CD4-positive, alpha-beta T cell treated with Interleukin-15 for 1 hour (primary cell): ENCODE data around the gene HYAL1.
"Not testable (repeated sequence)": the region's sequence is repeated elsewhere in the genome, so short reads cannot be mapped to it uniquely, and the experiment has no call there.

Source experiments
- DNase-seq: peaks from one replicate; pipeline ENCODE4 v3.0.0-alpha.2; 2020

Gene HYAL1

GRCh38 chr3:50292159-50293078 is 11.0 kb downstream of the HYAL1 start, which contains the start of gene IFRD2:
Gene IFRD2, minus strand, starts transcription at chr3:50292429. Its CDS starts 155 bp downstream, at chr3:50292274.
- DNase-seq, result peak; percentile 96

- no peak for DNase-seq
These were observed 13.2 kb downstream of the HYAL1 start for GRCh38 chr3:50290161-50290641.

GRCh38 chr3:50289130-50289529 is 14.2 kb downstream of the HYAL1 start:
- DNase-seq, result no peak

- DNase-seq, result no peak
These were observed 14.9 kb downstream of the HYAL1 start for GRCh38 chr3:50288387-50289007.

GRCh38 chr3:50287262-50287661 is 16.1 kb downstream of the HYAL1 start:
- no peak for DNase-seq

- DNase-seq, result no peak
These were observed 16.8 kb downstream of the HYAL1 start for GRCh38 chr3:50286322-50287227.

GRCh38 chr3:50284121-50284520 is 19.3 kb downstream of the HYAL1 start:
- not testable (repeated sequence) for DNase-seq

GRCh38 chr3:50279255-50280016 is 23.9 kb downstream of the HYAL1 start:
- DNase-seq, result no peak

GRCh38 chr3:50278880-50279224 is 24.5 kb downstream of the HYAL1 start, which contains the start of gene LSMEM2:
Gene LSMEM2, plus strand, starts transcription at chr3:50279087. Its CDS starts 27 bp downstream, at chr3:50279114.
- no peak for DNase-seq

- DNase-seq, result no peak
These were observed 25.1 kb downstream of the HYAL1 start for GRCh38 chr3:50278123-50278879.

- DNase-seq, result no peak
These were observed 26.6 kb downstream of the HYAL1 start for GRCh38 chr3:50276762-50277101.

- DNase-seq, result no peak
These were observed 27.2 kb downstream of the HYAL1 start for GRCh38 chr3:50275996-50276761.

GRCh38 chr3:50275141-50275995 is 28.0 kb downstream of the HYAL1 start:
- no peak for DNase-seq

- DNase-seq, result peak; percentile 70
These were observed 28.8 kb downstream of the HYAL1 start for GRCh38 chr3:50274371-50275104.

- DNase-seq, result no peak
These were observed 29.7 kb downstream of the HYAL1 start for GRCh38 chr3:50273689-50274065.

- DNase-seq, result peak; percentile 81
These were observed 30.3 kb downstream of the HYAL1 start for GRCh38 chr3:50272911-50273688.

- not testable (repeated sequence) for DNase-seq
These were observed 30.9 kb downstream of the HYAL1 start for GRCh38 chr3:50272538-50272910.

- no peak for DNase-seq
These were observed 31.9 kb downstream of the HYAL1 start for GRCh38 chr3:50271314-50271936.
